Kidney capillary endothelial cell (primary cell): ENCODE data around the gene CHAF1A.

Source experiments
- DNase-seq: peaks from one replicate; pipeline ENCODE4 v3.0.0-alpha.2; 2018; ENCODE audit warnings: low spot score

Gene CHAF1A, protein sequence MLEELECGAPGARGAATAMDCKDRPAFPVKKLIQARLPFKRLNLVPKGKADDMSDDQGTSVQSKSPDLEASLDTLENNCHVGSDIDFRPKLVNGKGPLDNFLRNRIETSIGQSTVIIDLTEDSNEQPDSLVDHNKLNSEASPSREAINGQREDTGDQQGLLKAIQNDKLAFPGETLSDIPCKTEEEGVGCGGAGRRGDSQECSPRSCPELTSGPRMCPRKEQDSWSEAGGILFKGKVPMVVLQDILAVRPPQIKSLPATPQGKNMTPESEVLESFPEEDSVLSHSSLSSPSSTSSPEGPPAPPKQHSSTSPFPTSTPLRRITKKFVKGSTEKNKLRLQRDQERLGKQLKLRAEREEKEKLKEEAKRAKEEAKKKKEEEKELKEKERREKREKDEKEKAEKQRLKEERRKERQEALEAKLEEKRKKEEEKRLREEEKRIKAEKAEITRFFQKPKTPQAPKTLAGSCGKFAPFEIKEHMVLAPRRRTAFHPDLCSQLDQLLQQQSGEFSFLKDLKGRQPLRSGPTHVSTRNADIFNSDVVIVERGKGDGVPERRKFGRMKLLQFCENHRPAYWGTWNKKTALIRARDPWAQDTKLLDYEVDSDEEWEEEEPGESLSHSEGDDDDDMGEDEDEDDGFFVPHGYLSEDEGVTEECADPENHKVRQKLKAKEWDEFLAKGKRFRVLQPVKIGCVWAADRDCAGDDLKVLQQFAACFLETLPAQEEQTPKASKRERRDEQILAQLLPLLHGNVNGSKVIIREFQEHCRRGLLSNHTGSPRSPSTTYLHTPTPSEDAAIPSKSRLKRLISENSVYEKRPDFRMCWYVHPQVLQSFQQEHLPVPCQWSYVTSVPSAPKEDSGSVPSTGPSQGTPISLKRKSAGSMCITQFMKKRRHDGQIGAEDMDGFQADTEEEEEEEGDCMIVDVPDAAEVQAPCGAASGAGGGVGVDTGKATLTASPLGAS

DNA sequence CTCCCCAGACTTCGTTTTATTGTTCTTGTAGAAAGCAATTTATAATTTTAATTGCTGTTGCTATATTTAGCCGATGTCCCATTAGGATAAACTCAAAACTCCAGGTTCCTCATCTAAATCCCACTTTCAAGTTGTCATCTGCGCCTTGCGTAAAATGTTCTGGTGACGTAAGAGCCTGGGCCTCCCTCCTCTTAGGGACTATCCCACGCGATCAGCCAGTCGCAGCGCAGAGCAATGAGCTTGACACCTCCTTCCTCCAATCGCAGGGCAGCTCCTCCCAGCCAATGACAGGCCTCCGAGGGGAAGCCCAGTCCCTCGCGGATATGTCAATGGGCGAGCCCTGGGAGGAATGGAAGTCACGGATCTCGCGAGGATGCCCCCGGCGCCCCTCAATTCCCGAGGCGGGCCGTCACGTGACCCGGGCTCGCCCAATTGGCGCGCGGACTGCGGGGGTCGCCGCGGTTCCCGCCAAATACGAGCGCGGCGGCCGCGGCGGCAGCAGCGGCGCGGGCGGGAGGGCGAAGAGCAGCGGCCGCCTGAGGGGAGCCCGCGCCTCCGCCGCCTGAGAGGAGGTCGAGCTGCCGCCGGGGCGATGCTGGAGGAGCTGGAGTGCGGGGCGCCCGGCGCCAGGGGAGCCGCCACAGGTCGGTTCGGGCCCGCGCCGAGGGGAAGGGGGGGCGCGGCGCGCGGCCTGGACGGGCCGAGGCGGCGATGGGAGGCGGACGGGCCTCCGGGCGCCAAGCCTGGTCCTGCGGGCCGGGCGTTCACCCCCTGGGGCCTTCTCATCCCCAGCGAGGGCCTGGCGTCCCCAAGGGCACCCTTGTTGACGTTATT, at the start of gene CHAF1A:
TSS of gene CHAF1A (plus strand) at position 470 of the 834 bp plus-strand sequence. CDS start at position 593, 123 bp downstream.
- peak; percentile 100 for DNase-seq

DNA sequence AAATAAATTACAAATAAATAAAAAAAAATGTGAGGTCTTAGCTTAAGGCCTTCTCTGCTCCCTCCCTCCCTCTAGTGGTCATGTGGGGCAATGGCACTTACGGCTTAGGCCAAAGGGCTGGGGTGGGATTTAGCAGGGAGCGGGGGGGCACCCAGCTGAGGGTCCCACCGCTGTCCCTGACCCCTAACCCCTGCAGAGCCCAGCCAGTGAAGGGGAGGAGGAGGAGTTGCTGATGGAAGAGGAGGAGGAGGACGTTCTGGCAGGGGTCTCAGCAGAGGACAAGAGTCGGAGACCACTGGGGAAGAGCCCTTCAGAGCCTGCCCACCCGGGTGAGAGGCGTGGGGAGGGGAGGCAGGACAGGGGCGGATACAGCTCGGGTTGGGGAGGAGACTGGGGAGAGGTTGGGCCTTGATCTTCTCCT, 49.7 kb upstream of the CHAF1A start:
- peak; percentile 46 for DNase-seq

DNA sequence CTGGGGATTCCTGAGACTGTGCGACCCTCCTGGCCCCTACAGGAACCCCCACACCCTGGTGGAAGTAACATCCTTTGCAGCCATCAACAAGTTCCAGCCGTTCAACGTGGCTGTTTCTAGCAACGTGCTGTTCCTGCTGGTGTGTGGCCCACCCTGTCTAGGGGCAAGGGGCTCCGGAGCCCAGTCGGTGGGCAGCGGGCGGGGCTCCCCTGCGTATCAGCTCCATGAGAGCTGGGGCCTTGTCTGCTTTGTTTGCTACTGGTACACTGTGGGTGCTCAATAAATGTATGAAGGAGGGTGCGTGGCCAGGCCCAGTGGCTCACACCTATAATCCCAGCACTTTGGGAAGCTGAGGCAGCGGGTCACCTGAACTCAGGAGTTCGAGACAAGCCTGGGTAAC, 48.2 kb upstream of the CHAF1A start:
- DNase-seq: no peak

- DNase-seq: no peak
Observed at GRCh38 chr19:4354897-4355296, 47.5 kb upstream of the CHAF1A start.

- no peak for DNase-seq
Observed at GRCh38 chr19:4357095-4357797, 45.2 kb upstream of the CHAF1A start.

DNA sequence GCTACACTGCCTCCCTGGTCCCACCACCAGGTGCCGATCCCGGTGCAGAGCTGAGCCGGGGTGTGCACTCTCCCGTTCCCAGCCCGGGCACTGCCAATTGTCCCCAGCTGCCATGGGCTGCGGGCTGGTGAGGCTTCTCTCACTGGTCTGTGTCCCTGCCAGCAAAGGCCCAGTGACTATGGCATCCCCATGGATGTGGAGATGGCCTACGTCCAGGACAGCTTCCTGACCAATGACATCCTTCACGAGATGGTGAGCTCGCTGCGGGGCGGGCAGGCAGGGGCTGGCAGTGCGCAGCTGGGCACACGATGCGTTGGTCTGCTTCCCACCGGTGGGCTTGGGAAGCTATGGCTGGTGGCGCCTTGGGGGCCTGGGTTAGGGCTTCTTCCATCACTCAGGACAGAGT, 44.5 kb upstream of the CHAF1A start:
- DNase-seq: no peak

- DNase-seq: no peak
Observed at GRCh38 chr19:4358709-4359626, 43.5 kb upstream of the CHAF1A start.

DNA sequence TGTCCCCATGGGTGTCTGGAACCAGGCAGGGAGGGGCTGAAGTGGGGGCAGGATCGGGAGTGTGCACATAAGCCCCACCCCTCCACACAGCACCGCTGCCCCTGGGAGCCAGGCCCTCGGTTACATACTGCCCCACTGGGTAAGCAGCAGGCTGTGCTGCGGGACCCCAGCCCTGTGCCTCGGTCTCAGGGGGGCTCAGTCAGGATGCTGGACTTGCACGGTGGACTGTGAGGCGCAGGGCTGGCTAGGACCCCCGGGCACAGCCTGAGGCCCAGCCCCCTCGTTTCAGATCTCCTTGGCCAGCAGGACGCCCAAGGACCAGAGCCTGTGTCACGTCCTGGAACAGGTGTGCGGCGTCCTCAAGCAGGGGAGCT, 42.8 kb upstream of the CHAF1A start:
- no peak for DNase-seq

DNA sequence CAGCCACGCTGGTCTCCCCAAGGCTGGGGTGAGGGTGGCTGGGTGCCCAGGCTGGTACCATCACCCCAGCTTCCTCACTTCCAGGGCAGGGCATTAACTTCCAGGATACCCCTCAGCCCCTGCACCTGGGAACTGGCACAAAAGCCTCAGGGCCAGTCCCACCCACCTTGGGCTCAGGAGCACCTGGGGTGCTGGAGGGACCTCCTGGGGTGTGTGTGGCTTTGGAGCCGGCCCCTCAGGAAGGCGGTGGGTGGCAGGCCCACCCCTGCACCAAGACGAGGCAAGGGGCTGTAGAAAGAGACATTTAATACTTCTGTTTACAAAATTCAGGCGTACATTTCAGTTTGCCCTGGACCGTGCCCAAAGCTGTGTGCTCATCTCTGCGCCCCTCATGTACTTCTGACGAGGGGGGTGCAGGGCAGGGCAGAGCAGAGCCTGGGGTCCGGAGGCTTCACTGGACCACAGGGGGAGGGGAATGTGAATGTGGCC, 42.3 kb upstream of the CHAF1A start:
- DNase-seq: no peak

DNA sequence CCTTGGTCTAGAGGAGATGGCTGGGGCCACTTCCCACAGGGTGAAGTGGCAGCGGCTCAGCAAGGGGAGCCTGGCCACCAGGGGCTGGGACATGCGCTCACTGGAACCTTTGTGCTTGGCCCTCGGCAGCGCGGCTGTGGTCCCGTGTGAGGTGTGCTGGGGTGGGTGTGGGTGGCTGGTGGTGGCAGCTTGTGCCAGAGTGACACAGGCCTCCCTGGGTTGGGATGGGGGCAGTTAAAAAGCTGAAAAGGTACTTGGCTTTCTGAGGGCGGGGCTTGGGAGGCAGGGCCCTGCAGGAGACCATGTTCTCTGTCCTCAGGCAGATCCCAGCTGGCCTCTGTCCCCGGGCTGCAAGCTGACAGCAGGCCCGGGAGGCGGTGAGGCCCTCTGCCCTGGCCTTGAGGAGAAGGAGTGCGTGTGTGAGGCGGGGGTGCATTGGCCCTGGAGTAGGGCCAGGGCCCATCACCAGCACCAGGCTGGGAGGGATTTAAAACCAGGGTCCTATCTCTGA, 41.7 kb upstream of the CHAF1A start:
- DNase-seq: no peak

DNA sequence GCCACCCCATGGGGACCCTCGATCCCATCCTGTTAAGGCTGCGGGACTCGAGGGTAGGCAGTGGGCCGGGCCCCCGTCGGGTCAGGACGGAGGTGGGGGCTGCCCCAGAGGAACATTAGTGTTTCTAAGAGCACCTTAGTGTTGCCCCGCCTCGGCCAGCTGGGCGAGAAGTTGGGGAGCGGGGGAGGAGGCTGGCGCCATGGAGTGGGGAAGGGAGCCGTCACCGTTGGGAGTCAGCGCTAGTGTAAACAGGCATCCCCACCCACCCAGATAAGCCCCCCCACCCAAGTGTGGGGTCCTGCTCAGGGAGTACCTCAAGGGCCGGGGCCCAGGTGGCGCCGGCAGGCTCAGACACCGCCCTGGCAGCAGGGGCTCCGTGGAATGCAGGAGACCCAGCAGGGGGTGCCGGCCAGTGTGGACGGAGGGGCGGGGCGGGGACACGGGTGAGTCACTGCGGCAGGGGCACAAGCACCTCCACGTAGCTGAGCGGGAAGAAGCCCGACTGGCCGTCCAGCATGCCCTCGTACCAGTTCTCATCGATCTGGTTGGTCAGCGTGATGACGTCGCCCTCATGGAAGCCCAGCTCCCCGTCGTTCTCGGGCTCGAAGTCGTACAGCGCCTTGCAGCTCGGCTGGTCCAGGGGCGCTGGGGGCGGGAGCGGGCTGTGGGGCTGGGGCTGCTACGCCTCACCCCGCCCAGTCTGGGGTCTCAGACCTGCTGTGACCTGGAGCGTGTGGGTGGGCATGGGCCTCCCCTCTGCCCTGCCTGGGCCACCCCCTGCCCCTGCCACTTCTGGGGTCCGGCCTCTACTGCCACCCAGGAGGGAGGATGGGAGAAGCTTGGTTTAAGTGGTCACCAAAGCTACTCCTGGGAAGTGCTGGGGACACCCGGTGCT, 41.0 kb upstream of the CHAF1A start:
- no peak for DNase-seq

DNA sequence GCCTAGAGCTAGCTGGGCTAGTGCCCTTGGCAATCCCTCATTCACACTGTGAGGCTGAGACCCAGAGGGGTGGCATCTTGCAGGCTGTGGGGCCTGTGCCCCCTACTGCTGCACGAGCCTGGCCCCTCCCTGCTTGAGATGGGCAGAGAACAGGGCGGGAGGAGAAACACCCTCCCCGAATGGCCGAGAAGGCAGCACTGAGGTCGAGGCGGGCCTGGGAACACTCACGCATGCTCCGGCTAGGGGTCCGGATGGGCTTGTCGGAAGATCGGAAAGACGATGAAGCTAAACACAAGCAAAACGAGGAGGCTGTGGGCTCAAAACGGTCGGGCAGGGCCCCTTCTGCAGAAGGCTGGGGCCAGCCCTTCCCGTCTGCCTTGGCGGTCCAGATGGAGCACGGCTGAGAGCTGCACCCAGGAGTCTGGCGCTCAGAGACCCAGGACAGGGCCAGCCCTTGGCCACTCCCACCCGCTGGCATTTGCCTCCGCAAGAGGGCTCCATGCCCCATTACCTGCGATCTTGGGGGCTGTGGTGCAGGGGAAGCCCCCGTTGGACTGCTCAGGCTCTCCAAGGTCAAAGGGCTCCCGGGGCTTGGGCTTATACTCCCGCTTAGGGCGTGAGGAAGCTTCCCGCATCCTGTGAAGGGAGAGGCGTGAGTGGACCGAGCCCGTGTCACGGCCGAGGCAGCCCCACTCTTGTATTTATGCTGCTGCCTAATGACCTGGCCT, 40.2 kb upstream of the CHAF1A start:
- no peak for DNase-seq

- DNase-seq: no peak
Observed at GRCh38 chr19:4362831-4363545, 39.5 kb upstream of the CHAF1A start.

- DNase-seq: no peak
Observed at GRCh38 chr19:4363571-4364304, 38.7 kb upstream of the CHAF1A start.

- DNase-seq: no peak
Observed at GRCh38 chr19:4365341-4365740, 37.1 kb upstream of the CHAF1A start.

DNA sequence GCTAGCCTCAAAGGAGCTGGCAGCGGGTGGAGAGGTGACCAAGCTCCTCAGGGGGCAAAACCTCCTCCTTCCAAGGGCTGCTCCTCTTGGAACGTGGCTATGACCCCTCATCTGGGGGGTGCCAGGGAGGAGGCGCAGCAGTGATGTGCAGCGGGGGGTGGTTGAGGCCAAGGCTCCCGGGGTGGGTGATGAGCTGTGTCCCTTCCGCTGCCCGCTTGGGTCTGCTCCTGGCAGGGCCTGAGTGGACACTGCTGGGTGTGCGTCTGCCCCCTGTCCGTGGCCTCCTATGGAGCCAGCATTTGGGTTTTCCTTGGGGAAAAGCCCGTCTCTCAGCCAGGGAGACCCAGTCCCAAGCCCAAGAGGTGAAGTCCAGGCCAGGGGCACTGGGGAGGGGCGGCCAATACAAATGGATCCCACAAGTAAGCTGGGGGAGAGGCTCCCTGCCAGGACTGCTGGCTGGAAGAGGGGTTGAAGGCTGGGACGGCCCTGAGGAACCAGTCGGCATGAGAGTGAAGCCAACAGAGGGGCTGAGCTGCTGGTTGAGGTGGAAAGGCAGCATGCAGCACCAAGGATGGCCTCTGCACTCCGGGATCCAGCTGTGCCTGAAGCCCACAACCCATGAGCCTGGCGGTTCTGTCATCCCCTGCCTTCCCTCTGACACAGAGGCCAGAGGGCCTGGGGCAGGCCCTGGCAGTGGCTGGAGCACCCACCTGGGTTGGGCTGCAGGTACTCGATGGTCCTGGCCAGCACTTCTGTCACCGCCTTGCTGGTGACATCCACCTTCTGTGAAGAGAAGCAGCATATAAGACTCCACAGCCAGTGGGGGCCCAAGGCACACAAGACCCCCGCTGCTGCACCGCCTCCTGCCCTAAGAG, 36.4 kb upstream of the CHAF1A start:
- DNase-seq: no peak
